SK-N-SH (cell line): Measurements from ENCODE around the gene RAB34. TPM values are rescaled to one million over a fixed set of nuclear protein-coding genes. Genes with fewer than 3 reads are reported as not detected.

Experiments used
- CTCF ChIA-PET: fragments of 300-600, 350-600 bp; formaldehyde crosslinking; extraction: SDS; loops from one replicate; lab custom pipeline; 2021; lab: Yijun Ruan, JAX
- POLR2A ChIA-PET: fragments of 350-600 bp; sonication (Branson Sonifier 250); formaldehyde crosslinking; extraction: SDS; loops from one replicate; lab custom pipeline; 2020; ENCODE audit warnings: antibody characterized with exemption, inconsistent platforms; lab: Yijun Ruan, JAX
- DNase-seq: peaks from one replicate; pipeline ENCODE4 v3.0.0; 2012
- H2AFZ ChIP-seq: fragments of 200-600 bp; sonication (generic); 2 replicates; pipeline ENCODE4 v1.8.1; 2016; ENCODE audit warnings: antibody characterized with exemption, mild to moderate bottlenecking, low read depth
- H3F3A ChIP-seq: fragments of 200-600 bp; sonication (generic); replicated peaks from 2 replicates; pipeline ENCODE3; 2016; ENCODE audit warnings: antibody characterized with exemption, mild to moderate bottlenecking; ENCODE audit not compliant: insufficient read depth
- H3K27ac ChIP-seq, 2 experiments: fragments of 200-500 bp in 1 of 2; fragments of 200-600 bp in 1 of 2; sonication (Bioruptor generic) in 1 of 2; sonication (generic), shearing (Covaris generic) in 1 of 2; 2 replicates each; pipeline versions ENCODE4 v1.5.1 to v1.6.1; 2014 to 2016; ENCODE audit warnings: low read depth in 2 of 2, inconsistent platforms in 1 of 2, low read length in 1 of 2, mild to moderate bottlenecking in 1 of 2, mixed read lengths in 1 of 2
- H3K27me3 ChIP-seq: fragments of 200-600 bp; sonication (generic), shearing (Covaris generic); 2 replicates; pipeline ENCODE4 v1.6.1; 2016; ENCODE audit warnings: mixed run types; ENCODE audit not compliant: insufficient read depth
- H3K36me3 ChIP-seq, 2 experiments: fragments of 200-500 bp in 1 of 2; fragments of 200-600 bp in 1 of 2; sonication (Bioruptor generic) in 1 of 2; sonication (generic) in 1 of 2; replicated peaks in 1 of 2; 2 replicates each; pipeline versions ENCODE3 to v1.5.1; 2014 to 2016; ENCODE audit warnings: low read length in 1 of 2, mild to moderate bottlenecking in 1 of 2; ENCODE audit not compliant: insufficient read depth in 2 of 2, control insufficient read depth in 1 of 2
- H3K4me1 ChIP-seq, 2 experiments: fragments of 200-500 bp in 1 of 2; fragments of 200-600 bp in 1 of 2; sonication (Bioruptor generic) in 1 of 2; sonication (generic), shearing (Covaris generic) in 1 of 2; 2 replicates each; pipeline versions ENCODE4 v1.5.1 to v1.6.1; 2014 to 2016; ENCODE audit warnings: low read depth in 1 of 2, low read length in 1 of 2, mixed run types in 1 of 2; ENCODE audit not compliant: insufficient read depth in 2 of 2, control insufficient read depth in 1 of 2
- H3K4me2 ChIP-seq: fragments of 200-600 bp; sonication (generic), shearing (Covaris generic); 2 replicates; pipeline ENCODE4 v1.6.1; 2017; ENCODE audit warnings: mixed run types
- H3K4me3 ChIP-seq, 2 experiments: fragments of 200-500 bp in 1 of 2; fragments of 200-600 bp in 1 of 2; sonication (Bioruptor generic) in 1 of 2; sonication (generic), shearing (Covaris generic) in 1 of 2; 2 replicates each; pipeline versions ENCODE4 v1.5.1 to v1.8.1; 2014 to 2016; ENCODE audit warnings: low read depth in 2 of 2, inconsistent platforms in 1 of 2, low read length in 1 of 2, mild to moderate bottlenecking in 1 of 2, mixed read lengths in 1 of 2, moderate library complexity in 1 of 2
- H3K79me2 ChIP-seq: fragments of 200-600 bp; sonication (generic); 2 replicates; pipeline ENCODE4 v1.8.1; 2017; ENCODE audit warnings: mild to moderate bottlenecking; ENCODE audit not compliant: insufficient read depth
- H3K9ac ChIP-seq: fragments of 200-600 bp; sonication (generic); 2 replicates; pipeline ENCODE4 v1.6.1; 2017; ENCODE audit warnings: mixed run types
- H3K9me2 ChIP-seq: fragments of 200-600 bp; sonication (generic); 2 replicates; pipeline ENCODE4 v1.6.1; 2017; ENCODE audit warnings: mixed run types
- H3K9me3 ChIP-seq: fragments of 200-600 bp; sonication (generic); 2 replicates; pipeline ENCODE4 v1.6.1; 2017; ENCODE audit warnings: mixed run types, mild to moderate bottlenecking, moderate library complexity
- H4K20me1 ChIP-seq: fragments of 200-600 bp; sonication (generic); 2 replicates; pipeline ENCODE4 v1.6.1; 2017; ENCODE audit warnings: mild to moderate bottlenecking, mixed run types; ENCODE audit not compliant: insufficient read depth
- CHD2 ChIP-seq: fragments of 150-350 bp; IDR thresholded peaks from 2 replicates; pipeline ENCODE4 v1.6.1; 2018; ENCODE audit warnings: low read length; ENCODE audit not compliant: partially characterized antibody
- GABPA ChIP-seq: IDR thresholded peaks from 2 replicates; pipeline ENCODE4 v1.4.0; 2012; ENCODE audit warnings: low read depth, mild to moderate bottlenecking
- JUND ChIP-seq: IDR thresholded peaks from 2 replicates; pipeline ENCODE4 v1.4.0; 2012
- MEF2A ChIP-seq: IDR thresholded peaks from 2 replicates; pipeline ENCODE4 v1.4.0; 2012; ENCODE audit warnings: low read depth, borderline replicate concordance
- MXI1 ChIP-seq: IDR thresholded peaks from 2 replicates; pipeline ENCODE4 v1.6.1; 2012; ENCODE audit warnings: mild to moderate bottlenecking, low read depth, low read length, improper control_type of control experiment
- NRF1 ChIP-seq: IDR thresholded peaks from 2 replicates; pipeline ENCODE4 v1.6.1; 2012; ENCODE audit warnings: low read depth, mild to moderate bottlenecking, low read length
- RAD21 ChIP-seq: IDR thresholded peaks from 2 replicates; pipeline ENCODE4 v1.6.1; 2012; ENCODE audit warnings: mild to moderate bottlenecking, low read length
- RCOR1 ChIP-seq: fragments of 150-350 bp; IDR thresholded peaks from 2 replicates; pipeline ENCODE4 v1.6.1; 2017; ENCODE audit warnings: antibody characterized with exemption, low read length
- RXRA ChIP-seq: IDR thresholded peaks from 2 replicates; pipeline ENCODE4 v1.4.0; 2012; ENCODE audit warnings: low read depth, mild to moderate bottlenecking, borderline replicate concordance
- SIN3A ChIP-seq: IDR thresholded peaks from 2 replicates; pipeline ENCODE4 v1.6.1; 2012; ENCODE audit warnings: low read depth, mild to moderate bottlenecking, low read length, moderate library complexity, borderline replicate concordance
- TEAD4 ChIP-seq: IDR thresholded peaks from 2 replicates; pipeline ENCODE4 v1.4.0; 2012; ENCODE audit warnings: mild to moderate bottlenecking, borderline replicate concordance; ENCODE audit not compliant: insufficient read depth
- YY1 ChIP-seq: IDR thresholded peaks from 2 replicates; pipeline ENCODE4 v1.4.0; 2012; ENCODE audit warnings: low read depth, mild to moderate bottlenecking
- WGBS: methylation state at CpG from one replicate; pipeline ENCODE4 v1.1.6; 2017; ENCODE audit warnings: low lambda C conversion rate; 5-methylcytosine and 5-hydroxymethylcytosine counted together
- polyA plus RNA-seq, 3 experiments: library from polyadenylated mRNA; depleted of rRNA; stranded (reverse); fragments of >200 nt; gene quantifications; 2 replicates each; pipeline ENCODE4 v1.2.3, GENCODE V29; 2012
- TF ChIP-seq, protein P1 (sequence below): IDR thresholded peaks from 2 replicates; pipeline ENCODE4; 2012
- TF ChIP-seq, protein P2 (sequence below): IDR thresholded peaks from 2 replicates; pipeline ENCODE4 v1.6.1; 2012; ENCODE audit warnings: mild to moderate bottlenecking, low read depth, low read length, moderate library complexity
- TF ChIP-seq, protein P3 (sequence below): IDR thresholded peaks from 2 replicates; pipeline ENCODE4 v1.4.0; 2012; ENCODE audit warnings: low read depth, borderline replicate concordance
- TF ChIP-seq, protein P4 (sequence below): fragments of 150-350 bp; IDR thresholded peaks from 2 replicates; pipeline ENCODE4 v1.6.1; 2016; ENCODE audit warnings: mild to moderate bottlenecking, low read depth, low read length
- TF ChIP-seq, protein P5 (sequence below): IDR thresholded peaks from 2 replicates; pipeline ENCODE4 v1.4.0; 2012; ENCODE audit warnings: low read depth
- TF ChIP-seq, protein P6 (sequence below): fragments of 150-350 bp; IDR thresholded peaks from 2 replicates; pipeline ENCODE4 v1.6.1; 2017; ENCODE audit warnings: antibody characterized with exemption, low read length, low read depth, borderline replicate concordance
- TF ChIP-seq, protein P7 (sequence below): fragments of 200-600 bp; sonication (generic); IDR thresholded peaks from 2 replicates; pipeline ENCODE4 v1.6.1; 2017; ENCODE audit warnings: antibody characterized with exemption, mild to moderate bottlenecking, moderate library complexity

Gene RAB34
- polyA plus RNA-seq, 1 of the 3 experiments (the other 2 are of a cell fraction) = 0.18 TPM

DNA sequence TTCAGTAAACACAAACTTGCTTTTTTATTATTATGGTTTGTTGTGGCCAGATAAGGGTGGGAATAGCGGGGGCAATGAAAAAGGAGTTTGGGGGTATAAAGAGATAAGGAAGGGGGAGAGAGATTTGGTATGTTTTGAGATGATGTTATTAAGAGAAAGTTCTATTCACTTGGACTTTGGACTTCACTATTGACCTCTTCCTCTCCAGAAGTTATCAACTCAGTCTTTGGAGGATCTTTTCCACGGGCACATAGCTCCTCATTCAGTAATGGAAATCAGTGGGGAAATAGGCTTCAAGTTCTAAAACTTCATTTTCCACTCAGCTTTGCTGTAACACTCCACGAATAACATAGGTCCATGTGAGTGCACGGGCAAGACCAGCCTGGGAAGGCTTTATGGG, 29.2 kb downstream of the RAB34 start:
- H3K9me3 ChIP-seq = no peaks in the 10 kb centered on the region
- no peak overlapping the region for H3K27ac ChIP-seq
- CTCF ChIA-PET = interaction anchor here (1.4 to 1.8 kb wide), 2 partner anchors 18 to 38 kb away, joined by 5 to 7 read pairs; no protein-coding TSS in a partner anchor
- H4K20me1 ChIP-seq = no peaks in the 10 kb centered on the region
- H3K9me2 ChIP-seq = no peaks in the 10 kb centered on the region
- TF ChIP-seq MXI1 (no peak), YY1 (no peak), RXRA (no peak), GABPA (no peak), TEAD4 (no peak), MEF2A (no peak), JUND (no peak), RAD21 (no peak), CHD2 (no peak), SIN3A (no peak), RCOR1 (no peak), NRF1 (no peak)
- TF ChIP-seq, protein P1, sequence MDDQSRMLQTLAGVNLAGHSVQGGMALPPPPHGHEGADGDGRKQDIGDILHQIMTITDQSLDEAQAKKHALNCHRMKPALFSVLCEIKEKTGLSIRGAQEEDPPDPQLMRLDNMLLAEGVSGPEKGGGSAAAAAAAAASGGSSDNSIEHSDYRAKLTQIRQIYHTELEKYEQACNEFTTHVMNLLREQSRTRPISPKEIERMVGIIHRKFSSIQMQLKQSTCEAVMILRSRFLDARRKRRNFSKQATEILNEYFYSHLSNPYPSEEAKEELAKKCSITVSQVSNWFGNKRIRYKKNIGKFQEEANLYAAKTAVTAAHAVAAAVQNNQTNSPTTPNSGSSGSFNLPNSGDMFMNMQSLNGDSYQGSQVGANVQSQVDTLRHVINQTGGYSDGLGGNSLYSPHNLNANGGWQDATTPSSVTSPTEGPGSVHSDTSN = no peak
- TF ChIP-seq, protein P2, sequence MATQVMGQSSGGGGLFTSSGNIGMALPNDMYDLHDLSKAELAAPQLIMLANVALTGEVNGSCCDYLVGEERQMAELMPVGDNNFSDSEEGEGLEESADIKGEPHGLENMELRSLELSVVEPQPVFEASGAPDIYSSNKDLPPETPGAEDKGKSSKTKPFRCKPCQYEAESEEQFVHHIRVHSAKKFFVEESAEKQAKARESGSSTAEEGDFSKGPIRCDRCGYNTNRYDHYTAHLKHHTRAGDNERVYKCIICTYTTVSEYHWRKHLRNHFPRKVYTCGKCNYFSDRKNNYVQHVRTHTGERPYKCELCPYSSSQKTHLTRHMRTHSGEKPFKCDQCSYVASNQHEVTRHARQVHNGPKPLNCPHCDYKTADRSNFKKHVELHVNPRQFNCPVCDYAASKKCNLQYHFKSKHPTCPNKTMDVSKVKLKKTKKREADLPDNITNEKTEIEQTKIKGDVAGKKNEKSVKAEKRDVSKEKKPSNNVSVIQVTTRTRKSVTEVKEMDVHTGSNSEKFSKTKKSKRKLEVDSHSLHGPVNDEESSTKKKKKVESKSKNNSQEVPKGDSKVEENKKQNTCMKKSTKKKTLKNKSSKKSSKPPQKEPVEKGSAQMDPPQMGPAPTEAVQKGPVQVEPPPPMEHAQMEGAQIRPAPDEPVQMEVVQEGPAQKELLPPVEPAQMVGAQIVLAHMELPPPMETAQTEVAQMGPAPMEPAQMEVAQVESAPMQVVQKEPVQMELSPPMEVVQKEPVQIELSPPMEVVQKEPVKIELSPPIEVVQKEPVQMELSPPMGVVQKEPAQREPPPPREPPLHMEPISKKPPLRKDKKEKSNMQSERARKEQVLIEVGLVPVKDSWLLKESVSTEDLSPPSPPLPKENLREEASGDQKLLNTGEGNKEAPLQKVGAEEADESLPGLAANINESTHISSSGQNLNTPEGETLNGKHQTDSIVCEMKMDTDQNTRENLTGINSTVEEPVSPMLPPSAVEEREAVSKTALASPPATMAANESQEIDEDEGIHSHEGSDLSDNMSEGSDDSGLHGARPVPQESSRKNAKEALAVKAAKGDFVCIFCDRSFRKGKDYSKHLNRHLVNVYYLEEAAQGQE = no peak
- TF ChIP-seq, protein P3, sequence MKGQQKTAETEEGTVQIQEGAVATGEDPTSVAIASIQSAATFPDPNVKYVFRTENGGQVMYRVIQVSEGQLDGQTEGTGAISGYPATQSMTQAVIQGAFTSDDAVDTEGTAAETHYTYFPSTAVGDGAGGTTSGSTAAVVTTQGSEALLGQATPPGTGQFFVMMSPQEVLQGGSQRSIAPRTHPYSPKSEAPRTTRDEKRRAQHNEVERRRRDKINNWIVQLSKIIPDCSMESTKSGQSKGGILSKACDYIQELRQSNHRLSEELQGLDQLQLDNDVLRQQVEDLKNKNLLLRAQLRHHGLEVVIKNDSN = no peak
- TF ChIP-seq, protein P4, sequence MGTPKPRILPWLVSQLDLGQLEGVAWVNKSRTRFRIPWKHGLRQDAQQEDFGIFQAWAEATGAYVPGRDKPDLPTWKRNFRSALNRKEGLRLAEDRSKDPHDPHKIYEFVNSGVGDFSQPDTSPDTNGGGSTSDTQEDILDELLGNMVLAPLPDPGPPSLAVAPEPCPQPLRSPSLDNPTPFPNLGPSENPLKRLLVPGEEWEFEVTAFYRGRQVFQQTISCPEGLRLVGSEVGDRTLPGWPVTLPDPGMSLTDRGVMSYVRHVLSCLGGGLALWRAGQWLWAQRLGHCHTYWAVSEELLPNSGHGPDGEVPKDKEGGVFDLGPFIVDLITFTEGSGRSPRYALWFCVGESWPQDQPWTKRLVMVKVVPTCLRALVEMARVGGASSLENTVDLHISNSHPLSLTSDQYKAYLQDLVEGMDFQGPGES = no peak
- TF ChIP-seq, protein P5, sequence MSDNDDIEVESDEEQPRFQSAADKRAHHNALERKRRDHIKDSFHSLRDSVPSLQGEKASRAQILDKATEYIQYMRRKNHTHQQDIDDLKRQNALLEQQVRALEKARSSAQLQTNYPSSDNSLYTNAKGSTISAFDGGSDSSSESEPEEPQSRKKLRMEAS = no peak
- TF ChIP-seq, protein P6, sequence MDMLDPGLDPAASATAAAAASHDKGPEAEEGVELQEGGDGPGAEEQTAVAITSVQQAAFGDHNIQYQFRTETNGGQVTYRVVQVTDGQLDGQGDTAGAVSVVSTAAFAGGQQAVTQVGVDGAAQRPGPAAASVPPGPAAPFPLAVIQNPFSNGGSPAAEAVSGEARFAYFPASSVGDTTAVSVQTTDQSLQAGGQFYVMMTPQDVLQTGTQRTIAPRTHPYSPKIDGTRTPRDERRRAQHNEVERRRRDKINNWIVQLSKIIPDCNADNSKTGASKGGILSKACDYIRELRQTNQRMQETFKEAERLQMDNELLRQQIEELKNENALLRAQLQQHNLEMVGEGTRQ = no peak
- TF ChIP-seq, protein P7, sequence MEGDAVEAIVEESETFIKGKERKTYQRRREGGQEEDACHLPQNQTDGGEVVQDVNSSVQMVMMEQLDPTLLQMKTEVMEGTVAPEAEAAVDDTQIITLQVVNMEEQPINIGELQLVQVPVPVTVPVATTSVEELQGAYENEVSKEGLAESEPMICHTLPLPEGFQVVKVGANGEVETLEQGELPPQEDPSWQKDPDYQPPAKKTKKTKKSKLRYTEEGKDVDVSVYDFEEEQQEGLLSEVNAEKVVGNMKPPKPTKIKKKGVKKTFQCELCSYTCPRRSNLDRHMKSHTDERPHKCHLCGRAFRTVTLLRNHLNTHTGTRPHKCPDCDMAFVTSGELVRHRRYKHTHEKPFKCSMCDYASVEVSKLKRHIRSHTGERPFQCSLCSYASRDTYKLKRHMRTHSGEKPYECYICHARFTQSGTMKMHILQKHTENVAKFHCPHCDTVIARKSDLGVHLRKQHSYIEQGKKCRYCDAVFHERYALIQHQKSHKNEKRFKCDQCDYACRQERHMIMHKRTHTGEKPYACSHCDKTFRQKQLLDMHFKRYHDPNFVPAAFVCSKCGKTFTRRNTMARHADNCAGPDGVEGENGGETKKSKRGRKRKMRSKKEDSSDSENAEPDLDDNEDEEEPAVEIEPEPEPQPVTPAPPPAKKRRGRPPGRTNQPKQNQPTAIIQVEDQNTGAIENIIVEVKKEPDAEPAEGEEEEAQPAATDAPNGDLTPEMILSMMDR = no peak
- no peak overlapping the region for H3K4me2 ChIP-seq
- POLR2A ChIA-PET = interaction anchor here (1.4 kb wide), 1 partner anchor 31 kb away, joined by 3 read pairs; the partner anchor contains the start of gene RPL23A
- H3K36me3 ChIP-seq = peaks cover 74 to 76% of the 10 kb centered on the region in 2 experiments
- no peak overlapping the region for H3K4me3 ChIP-seq
- no peaks in the 10 kb centered on the region for H3K4me1 ChIP-seq
- 94% methylated on average over 4 of the region's 4 CpGs for WGBS
- no peaks in the 10 kb centered on the region for H3K79me2 ChIP-seq
- peaks cover 5% of the 10 kb centered on the region for H3F3A ChIP-seq
- H2AFZ ChIP-seq = no peak overlapping the region
- no peak overlapping the region for H3K9ac ChIP-seq
- H3K27me3 ChIP-seq = no peaks in the 10 kb centered on the region
- no peak for DNase-seq
